ENCODE data around the gene BACE2. TPM values are rescaled to one million over a fixed set of nuclear protein-coding genes. Genes with fewer than 3 reads are reported as not detected.

Gene BACE2
- total RNA-seq, 1 donor from 2014 or later, result 0.28 TPM

GRCh38 chr21:41162096-41162495 lies 5.9 kb upstream of the BACE2 start:
- intact Hi-C loops (cut with micrococcal nuclease), result no loop called here
- Mint-ChIP-seq H3K36me3 (ENCODE audit: low read depth) (no peaks in the 10 kb centered on the region), H3K4me3 (no peak overlapping the region), H3K4me1 (no peaks in the 10 kb centered on the region), H3K27me3 (peaks cover 33% of the 10 kb centered on the region), H3K9me3 (peaks cover 6% of the 10 kb centered on the region), H3K27ac (no peak overlapping the region)
- DNase-seq, result no peak

GRCh38 chr21:41163091-41163490 lies 4.9 kb upstream of the BACE2 start:
- H3K27me3 Mint-ChIP-seq, result peaks cover 33% of the 10 kb centered on the region
- no peaks in the 10 kb centered on the region for H3K36me3 Mint-ChIP-seq (ENCODE audit: low read depth)
- DNase-seq, result no peak
- intact Hi-C loops (cut with micrococcal nuclease), result no loop called here
- H3K27ac Mint-ChIP-seq, result no peak overlapping the region
- peaks cover 6% of the 10 kb centered on the region for H3K9me3 Mint-ChIP-seq
- no peaks in the 10 kb centered on the region for H3K4me1 Mint-ChIP-seq
- no peak overlapping the region for H3K4me3 Mint-ChIP-seq

GRCh38 chr21:41164052-41164451 lies 3.9 kb upstream of the BACE2 start:
- Mint-ChIP-seq H3K27me3 (peaks cover 35% of the 10 kb centered on the region), H3K9me3 (no peaks in the 10 kb centered on the region), H3K27ac (no peak overlapping the region), H3K36me3 (ENCODE audit: low read depth) (no peaks in the 10 kb centered on the region), H3K4me3 (no peak overlapping the region), H3K4me1 (peaks cover 1% of the 10 kb centered on the region)
- intact Hi-C loops (cut with micrococcal nuclease), result no loop called here
- no peak for DNase-seq

GRCh38 chr21:41164981-41165655 lies 2.8 kb upstream of the BACE2 start:
- no peak overlapping the region for H3K27ac Mint-ChIP-seq
- intact Hi-C loops (cut with micrococcal nuclease), result no loop called here
- no peak for DNase-seq
- no peaks in the 10 kb centered on the region for H3K9me3 Mint-ChIP-seq
- H3K4me1 Mint-ChIP-seq, result peaks cover 5% of the 10 kb centered on the region
- peaks cover 44% of the 10 kb centered on the region for H3K27me3 Mint-ChIP-seq
- no peaks in the 10 kb centered on the region for H3K36me3 Mint-ChIP-seq (ENCODE audit: low read depth)
- no peak overlapping the region for H3K4me3 Mint-ChIP-seq

- Mint-ChIP-seq H3K27ac (no peak overlapping the region), H3K4me1 (peaks cover 5% of the 10 kb centered on the region), H3K4me3 (peak overlapping the region; percentile 73), H3K9me3 (no peaks in the 10 kb centered on the region), H3K27me3 (peaks cover 52% of the 10 kb centered on the region), H3K36me3 (ENCODE audit: low read depth) (no peaks in the 10 kb centered on the region)
- intact Hi-C loops (cut with micrococcal nuclease), result no loop called here
- DNase-seq, result no peak
Measured at GRCh38 chr21:41166884-41167283, 1.1 kb upstream of the BACE2 start.

- H3K9me3 Mint-ChIP-seq, result no peaks in the 10 kb centered on the region
- no peaks in the 10 kb centered on the region for H3K36me3 Mint-ChIP-seq (ENCODE audit: low read depth)
- peak overlapping the region; percentile 72 for H3K4me3 Mint-ChIP-seq
- intact Hi-C loops (cut with micrococcal nuclease), result no loop called here
- peaks cover 60% of the 10 kb centered on the region for H3K27me3 Mint-ChIP-seq
- H3K27ac Mint-ChIP-seq, result peak overlapping the region; percentile 26
- H3K4me1 Mint-ChIP-seq, result peaks cover 5% of the 10 kb centered on the region
- DNase-seq, result peak; percentile 72
Measured at GRCh38 chr21:41168391-41169257, 664 bp downstream of the BACE2 start.

- Mint-ChIP-seq H3K27ac (peak overlapping the region; percentile 26), H3K4me1 (peaks cover 5% of the 10 kb centered on the region), H3K36me3 (ENCODE audit: low read depth) (no peaks in the 10 kb centered on the region), H3K4me3 (peak overlapping the region; percentile 72), H3K27me3 (peaks cover 57% of the 10 kb centered on the region), H3K9me3 (no peaks in the 10 kb centered on the region)
- intact Hi-C loops (cut with micrococcal nuclease), result no loop called here
- no peak for DNase-seq
Measured at GRCh38 chr21:41169258-41169576, 1.3 kb downstream of the BACE2 start.

- H3K4me3 Mint-ChIP-seq, result no peak overlapping the region
- peaks cover 57% of the 10 kb centered on the region for H3K27me3 Mint-ChIP-seq
Measured at GRCh38 chr21:41169701-41170100, 1.7 kb downstream of the BACE2 start.

GRCh38 chr21:41170442-41170841 lies 2.5 kb downstream of the BACE2 start:
- peaks cover 52% of the 10 kb centered on the region for H3K27me3 Mint-ChIP-seq
- no peaks in the 10 kb centered on the region for H3K9me3 Mint-ChIP-seq
- no peak overlapping the region for H3K27ac Mint-ChIP-seq
- no peaks in the 10 kb centered on the region for H3K36me3 Mint-ChIP-seq (ENCODE audit: low read depth)
- peak; percentile 68 for DNase-seq
- no peak overlapping the region for H3K4me3 Mint-ChIP-seq
- H3K4me1 Mint-ChIP-seq, result peaks cover 5% of the 10 kb centered on the region
- intact Hi-C loops (cut with micrococcal nuclease), result no loop called here

More at GRCh38 chr21:41169701-41170100, 1.7 kb downstream of the BACE2 start:
- H3K4me1 Mint-ChIP-seq, result peaks cover 5% of the 10 kb centered on the region
- no peak overlapping the region for H3K27ac Mint-ChIP-seq
- H3K9me3 Mint-ChIP-seq, result no peaks in the 10 kb centered on the region
- intact Hi-C loops (cut with micrococcal nuclease), result no loop called here
- no peak for DNase-seq
- no peaks in the 10 kb centered on the region for H3K36me3 Mint-ChIP-seq (ENCODE audit: low read depth)

GRCh38 chr21:41170859-41171609 lies 3.1 kb downstream of the BACE2 start:
- peaks cover 47% of the 10 kb centered on the region for H3K27me3 Mint-ChIP-seq
- no peak overlapping the region for H3K27ac Mint-ChIP-seq
- no peaks in the 10 kb centered on the region for H3K36me3 Mint-ChIP-seq (ENCODE audit: low read depth)
- intact Hi-C loops (cut with micrococcal nuclease), result no loop called here
- no peaks in the 10 kb centered on the region for H3K9me3 Mint-ChIP-seq
- no peak overlapping the region for H3K4me3 Mint-ChIP-seq
- H3K4me1 Mint-ChIP-seq, result peaks cover 5% of the 10 kb centered on the region
- DNase-seq, result no peak

- no peaks in the 10 kb centered on the region for H3K4me1 Mint-ChIP-seq
- intact Hi-C loops (cut with micrococcal nuclease), result no loop called here
- no peaks in the 10 kb centered on the region for H3K9me3 Mint-ChIP-seq
- peaks cover 29% of the 10 kb centered on the region for H3K27me3 Mint-ChIP-seq
- no peak overlapping the region for H3K4me3 Mint-ChIP-seq
- no peak for DNase-seq
- no peak overlapping the region for H3K27ac Mint-ChIP-seq
- no peaks in the 10 kb centered on the region for H3K36me3 Mint-ChIP-seq (ENCODE audit: low read depth)
Measured at GRCh38 chr21:41175080-41175479, 7.1 kb downstream of the BACE2 start.

- DNase-seq, result no peak
- Mint-ChIP-seq H3K4me1 (no peaks in the 10 kb centered on the region), H3K4me3 (no peak overlapping the region), H3K27me3 (peaks cover 21% of the 10 kb centered on the region), H3K36me3 (ENCODE audit: low read depth) (no peaks in the 10 kb centered on the region), H3K9me3 (no peaks in the 10 kb centered on the region), H3K27ac (no peak overlapping the region)
- intact Hi-C loops (cut with micrococcal nuclease), result no loop called here
Measured at GRCh38 chr21:41176846-41177245, 8.9 kb downstream of the BACE2 start.

- no peak overlapping the region for H3K27ac Mint-ChIP-seq
- H3K4me1 Mint-ChIP-seq, result no peaks in the 10 kb centered on the region
- intact Hi-C loops (cut with micrococcal nuclease), result no loop called here
- peaks cover 5% of the 10 kb centered on the region for H3K27me3 Mint-ChIP-seq
- H3K4me3 Mint-ChIP-seq, result no peak overlapping the region
- H3K9me3 Mint-ChIP-seq, result no peaks in the 10 kb centered on the region
- no peak for DNase-seq
- no peaks in the 10 kb centered on the region for H3K36me3 Mint-ChIP-seq (ENCODE audit: low read depth)
Measured at GRCh38 chr21:41180752-41181151, 12.8 kb downstream of the BACE2 start.

- H3K27ac Mint-ChIP-seq, result no peak overlapping the region
- DNase-seq, result no peak
- H3K9me3 Mint-ChIP-seq, result no peaks in the 10 kb centered on the region
- H3K4me3 Mint-ChIP-seq, result no peak overlapping the region
- H3K4me1 Mint-ChIP-seq, result no peaks in the 10 kb centered on the region
- no peaks in the 10 kb centered on the region for H3K36me3 Mint-ChIP-seq (ENCODE audit: low read depth)
- peaks cover 1% of the 10 kb centered on the region for H3K27me3 Mint-ChIP-seq
- intact Hi-C loops (cut with micrococcal nuclease), result no loop called here
Measured at GRCh38 chr21:41182547-41182946, 14.6 kb downstream of the BACE2 start.

Measured in activated CD4-positive, alpha-beta T cell treated with anti-CD3 and anti-CD28 coated beads, Interleukin-2, amount 10 ng/mL, durations not matched to agents 24 days and 14 days (primary cell).